GM20000 (cell line): ENCODE measurements around the gene FUT1.

Source experiments
- DNase-seq: peaks from one replicate; pipeline ENCODE4 v3.0.0; 2012; ENCODE audit warnings: low spot score
- CTCF ChIP-seq: IDR thresholded peaks from 2 replicates; pipeline ENCODE4 v1.5.1; 2012; ENCODE audit warnings: mild to moderate bottlenecking, control low read depth; ENCODE audit errors: extremely low read depth, missing control alignments

The FUT1 gene

DNA sequence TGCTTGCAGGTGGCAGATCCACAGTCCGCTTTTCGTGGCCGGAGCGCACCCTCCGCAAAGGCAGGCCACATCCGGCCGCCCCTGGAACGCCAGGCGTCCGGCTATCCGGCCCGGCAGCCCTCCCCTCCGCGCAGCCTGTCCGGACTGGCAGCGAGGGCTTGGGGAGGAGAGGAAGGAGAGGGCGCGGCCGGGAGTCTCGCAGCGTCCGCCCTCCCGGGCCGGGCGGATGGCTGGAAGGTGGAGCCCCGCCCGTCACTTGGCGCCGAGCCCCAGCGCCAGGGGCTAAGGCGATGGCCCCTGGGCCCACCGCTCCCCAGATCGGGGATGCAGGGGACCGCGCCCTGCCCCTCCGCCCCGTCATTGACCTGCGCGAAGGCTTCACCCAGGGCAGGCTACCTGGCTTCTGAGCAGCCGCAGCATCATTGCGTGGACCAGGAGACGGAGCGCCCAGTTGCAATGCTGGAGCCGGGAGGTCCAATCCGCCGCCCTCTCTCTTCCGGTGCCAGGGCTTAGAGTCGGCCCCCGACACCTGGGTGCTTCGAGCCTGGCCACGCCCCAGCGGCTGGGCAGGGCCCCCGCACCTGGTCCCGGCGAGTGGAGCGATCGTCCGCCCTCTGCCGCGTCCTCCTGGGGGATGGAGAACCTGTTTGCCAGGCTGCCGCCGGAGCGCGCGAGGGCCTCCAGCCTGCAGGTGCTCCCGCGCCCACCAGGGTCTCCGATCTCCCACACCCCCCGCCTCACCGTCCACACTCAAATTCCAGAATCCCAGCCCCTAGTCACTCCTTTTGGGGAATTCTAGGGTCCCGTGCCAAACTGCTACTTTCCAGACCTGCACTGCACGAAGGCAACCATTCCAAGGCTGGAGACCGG is at the start of gene FUT1:
Gene FUT1, minus strand, starts transcription at position 146 of the 870 bp plus-strand sequence. CDS start 1,360 bp downstream, outside the sequence.
- DNase-seq = peak; percentile 54
- no peak for TF ChIP-seq CTCF

GRCh38 chr19:48799358-48800300 is 47.2 kb upstream of the FUT1 start:
- peak; percentile 18 for DNase-seq
- TF ChIP-seq CTCF = no peak

- peak; percentile 17 for DNase-seq
- TF ChIP-seq CTCF = no peak
Observed at GRCh38 chr19:48798937-48799336, 46.5 kb upstream of the FUT1 start.

- no peak for DNase-seq
- no peak for TF ChIP-seq CTCF
Observed at GRCh38 chr19:48797103-48797502, 44.7 kb upstream of the FUT1 start.

DNA sequence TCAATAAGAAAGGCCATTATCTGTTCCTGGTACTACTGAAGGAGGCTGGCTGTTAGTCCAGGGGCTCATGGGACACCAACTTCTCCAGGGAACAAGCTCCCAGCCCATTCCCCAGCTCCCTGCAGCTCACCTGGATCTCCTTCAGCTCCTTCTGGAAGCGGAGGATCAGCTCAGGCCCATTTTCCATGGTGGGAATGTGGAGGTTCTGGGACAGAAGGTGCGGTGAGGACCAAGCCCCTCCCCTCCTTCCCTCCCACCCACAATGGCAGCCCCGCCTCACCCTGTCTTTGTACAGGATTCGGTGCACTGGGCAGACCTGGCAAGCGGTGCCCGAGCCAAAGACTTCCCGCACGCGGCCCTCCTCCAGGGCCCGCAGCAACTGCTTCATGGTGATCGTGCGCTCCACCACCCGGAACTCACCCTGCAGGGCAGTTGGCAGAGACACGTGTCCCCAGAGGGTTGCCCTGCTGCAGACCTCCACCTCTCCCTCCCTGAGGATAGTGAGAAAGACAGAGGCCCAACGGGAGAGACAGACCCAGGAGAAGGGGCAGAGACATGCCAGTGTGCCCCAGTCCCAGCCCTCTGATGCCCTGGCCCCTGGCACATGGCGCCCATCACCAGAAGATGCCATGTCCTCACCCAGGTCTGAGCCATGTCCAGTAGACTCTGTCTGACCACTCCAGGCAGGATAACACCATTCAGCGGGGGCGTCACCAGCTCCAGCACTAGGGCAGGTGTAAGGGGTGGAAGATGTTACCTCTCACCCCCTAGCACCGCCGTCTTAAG is 44.0 kb upstream of the FUT1 start:
- TF ChIP-seq CTCF = no peak
- no peak for DNase-seq

DNA sequence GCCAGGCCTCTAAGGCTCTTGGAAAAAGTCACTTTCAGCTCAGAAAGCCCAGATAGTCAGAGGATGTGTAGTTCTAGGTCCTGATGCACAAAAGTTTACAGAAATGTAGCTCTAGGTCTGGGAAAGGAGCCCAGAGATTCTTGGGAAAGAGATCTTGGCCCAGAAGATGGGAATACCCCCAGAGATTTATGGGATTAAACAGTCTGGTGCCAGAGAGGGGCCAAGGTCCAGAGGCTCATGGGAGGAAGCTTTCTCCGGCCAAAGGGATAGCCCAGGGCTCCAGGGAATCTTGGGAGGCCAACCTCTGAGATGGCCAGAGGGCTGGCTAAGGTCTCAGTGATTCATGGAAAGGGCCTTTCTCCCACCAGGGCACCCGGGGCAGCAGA is 43.2 kb upstream of the FUT1 start:
- peak; percentile 13 for DNase-seq
- no peak for TF ChIP-seq CTCF
